Hematopoietic multipotent progenitor cell treated with erythropoietin and hydrocortisone succinate and interleukin-3 and kit ligand, for 17 days (in vitro differentiated cells): ENCODE measurements around the gene POTEM.
A peak's percentile ranks its signal among the peaks of the same experiment; 100 is the strongest.
"Not testable (repeated sequence)": the region's sequence is repeated elsewhere in the genome, so short reads cannot be mapped to it uniquely, and the experiment has no call there.

ENCODE experiments used
- DNase-seq: peaks from one replicate; pipeline ENCODE4 v3.0.0-alpha.2; 2015; ENCODE audit warnings: low spot score

POTEM gene

DNA sequence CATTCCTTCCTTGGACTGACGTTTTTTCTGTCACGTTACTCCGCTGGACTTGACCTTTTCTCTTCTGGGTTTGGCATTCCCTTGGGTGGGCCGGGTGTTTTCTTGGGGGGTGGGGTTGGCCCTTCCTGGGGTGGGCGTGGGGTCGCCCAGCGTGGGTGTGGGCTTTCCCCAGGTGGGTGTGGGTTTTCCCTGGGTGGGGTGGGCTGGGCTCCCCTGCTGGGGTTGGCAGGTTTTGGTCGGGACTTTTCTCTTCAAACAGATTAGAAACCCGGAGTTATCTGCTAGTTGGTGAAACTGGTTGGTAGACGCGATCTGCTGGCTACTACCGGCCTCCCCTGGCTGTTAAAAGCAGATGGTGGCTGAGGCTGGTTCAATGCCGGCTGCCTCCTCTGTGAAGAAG is at the start of gene POTEM:
Gene POTEM, plus strand, starts transcription at position 301 of the 400 bp plus-strand sequence. Its CDS starts 52 bp downstream, at position 353.
- not testable (repeated sequence) for DNase-seq

DNA sequence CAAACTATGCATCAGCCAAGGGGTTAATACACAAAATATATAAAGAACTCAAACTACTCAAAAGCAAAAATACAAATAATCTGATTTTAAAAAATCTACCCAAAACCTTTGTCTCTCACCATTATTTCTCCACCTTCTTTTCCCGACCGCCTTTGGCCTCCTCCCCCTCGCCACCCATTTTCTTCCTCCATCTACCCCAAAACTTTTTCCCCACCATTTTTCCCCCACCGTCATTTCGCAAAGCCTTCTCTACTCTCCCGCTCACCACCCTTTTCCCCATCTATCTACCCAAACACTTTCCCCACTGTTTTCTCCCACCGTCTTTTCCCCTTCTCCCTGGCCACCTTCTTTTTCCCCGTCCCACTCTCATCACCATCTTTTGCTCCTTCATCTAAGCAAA is 48.9 kb upstream of the POTEM start:
- DNase-seq = not testable (repeated sequence)

DNA sequence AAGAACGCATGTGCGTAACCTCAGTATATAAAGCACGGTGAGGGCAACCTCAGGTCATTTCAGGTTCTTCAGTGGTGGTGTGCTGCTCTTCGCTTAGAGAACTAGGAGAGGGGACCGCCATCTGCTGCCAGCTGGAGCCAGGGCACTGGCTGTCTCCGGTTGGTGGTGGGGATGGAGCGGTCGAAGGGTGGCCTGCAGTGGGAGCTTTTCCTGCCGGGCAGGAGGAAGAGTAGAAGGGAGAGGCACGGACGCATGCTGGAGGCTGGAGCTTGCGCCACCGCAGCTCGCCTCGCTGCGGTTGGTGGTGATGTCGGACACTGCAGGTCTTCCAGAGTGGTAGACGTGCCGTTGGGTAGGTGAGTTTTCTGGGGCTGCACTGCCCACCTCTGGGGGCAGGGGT is 47.2 kb upstream of the POTEM start:
- DNase-seq = not testable (repeated sequence)

DNA sequence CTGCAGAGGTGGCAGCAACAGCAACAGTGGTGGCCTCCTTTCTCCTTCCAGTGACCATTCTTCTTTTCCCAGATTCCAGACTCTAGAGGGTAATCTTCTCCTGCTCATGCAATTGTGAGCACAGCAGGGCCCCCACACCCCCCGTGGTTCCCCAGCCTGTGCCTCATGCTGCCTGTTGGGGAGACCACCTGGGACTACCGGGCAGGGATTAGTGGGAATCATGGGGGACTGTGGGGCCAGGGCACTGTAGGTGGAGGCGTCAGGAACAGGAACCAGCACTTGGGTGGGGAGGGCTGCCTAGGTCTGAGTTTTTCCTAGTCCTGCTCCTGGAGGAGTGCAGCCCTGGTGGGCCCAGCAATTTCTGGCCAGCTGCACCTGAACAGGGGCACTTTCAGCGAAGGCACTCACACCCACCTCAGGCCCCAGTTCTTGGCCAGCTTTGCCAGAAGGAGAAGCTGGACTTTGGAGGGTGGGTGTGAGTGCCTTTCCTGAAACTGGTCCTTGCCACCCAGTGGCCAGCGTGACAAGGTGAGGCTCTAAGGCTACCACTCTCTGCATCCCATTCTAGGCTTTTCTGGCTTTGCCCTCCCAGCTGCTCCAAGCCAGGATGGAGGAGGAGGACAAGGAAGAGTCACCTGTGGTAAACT is 46.1 kb upstream of the POTEM start:
- not testable (repeated sequence) for DNase-seq

GRCh38 chr14:18936848-18937247 is 30.4 kb upstream of the POTEM start:
- not testable (repeated sequence) for DNase-seq

DNA sequence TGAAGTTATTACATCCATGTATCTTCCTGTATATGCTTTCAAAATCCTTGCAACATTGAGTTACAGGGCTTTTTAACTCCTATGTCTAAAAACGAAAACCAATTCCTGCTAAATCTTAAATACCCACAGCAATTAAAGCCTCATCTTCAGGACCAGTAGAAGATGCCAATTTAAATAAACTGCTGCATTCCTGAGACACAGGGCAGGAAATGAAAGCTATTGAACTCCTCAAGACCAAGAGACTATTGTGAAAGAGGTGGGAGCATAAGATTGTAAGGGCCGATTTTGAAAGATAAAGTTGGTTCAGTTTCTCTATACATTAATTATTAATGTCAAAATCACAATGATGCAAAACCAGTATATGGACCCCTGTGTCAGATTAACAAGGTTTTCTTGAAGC is 28.5 kb upstream of the POTEM start:
- DNase-seq = not testable (repeated sequence)

DNA sequence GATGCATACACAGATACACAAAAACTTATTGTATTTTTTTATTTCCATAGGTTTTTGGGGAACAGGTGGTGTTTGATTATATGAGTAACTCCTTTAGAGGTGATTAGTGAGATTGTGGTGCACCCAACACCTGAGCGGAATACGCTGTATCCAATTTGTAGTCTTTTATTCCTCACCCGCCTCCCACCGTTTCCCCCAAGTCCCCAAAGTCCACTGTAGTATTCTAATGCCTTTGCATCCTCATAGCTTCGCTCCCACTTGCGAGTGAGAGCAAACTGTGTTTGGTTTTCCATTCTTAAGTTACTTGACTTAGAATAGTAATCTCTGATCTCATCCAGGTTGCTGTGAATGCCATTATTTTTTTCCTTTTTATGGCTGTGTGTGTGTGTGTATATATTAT is 17.3 kb upstream of the POTEM start:
- DNase-seq = peak; percentile 1

- DNase-seq = peak; percentile 0
Observed at GRCh38 chr14:18953085-18953484, 14.1 kb upstream of the POTEM start.

DNA sequence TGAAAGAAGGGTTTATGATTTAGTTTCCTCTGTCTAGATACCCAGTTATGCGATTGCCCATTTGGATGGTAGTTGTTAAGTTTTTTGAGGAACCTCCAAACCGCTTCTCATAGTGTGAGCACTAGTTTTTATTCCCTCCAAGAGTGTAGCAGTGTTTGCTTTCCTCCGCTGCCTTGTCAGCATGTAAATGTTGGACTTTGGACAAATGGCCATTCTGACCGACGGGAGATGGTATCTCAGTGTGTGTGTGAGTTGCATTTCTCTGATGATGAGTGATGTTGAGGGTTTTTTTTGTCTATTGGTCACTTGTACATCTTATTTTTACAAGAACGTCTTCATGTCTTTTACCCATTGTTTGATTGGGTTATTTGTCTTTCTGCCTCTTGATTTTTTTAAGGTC is 11.4 kb upstream of the POTEM start:
- not testable (repeated sequence) for DNase-seq

DNA sequence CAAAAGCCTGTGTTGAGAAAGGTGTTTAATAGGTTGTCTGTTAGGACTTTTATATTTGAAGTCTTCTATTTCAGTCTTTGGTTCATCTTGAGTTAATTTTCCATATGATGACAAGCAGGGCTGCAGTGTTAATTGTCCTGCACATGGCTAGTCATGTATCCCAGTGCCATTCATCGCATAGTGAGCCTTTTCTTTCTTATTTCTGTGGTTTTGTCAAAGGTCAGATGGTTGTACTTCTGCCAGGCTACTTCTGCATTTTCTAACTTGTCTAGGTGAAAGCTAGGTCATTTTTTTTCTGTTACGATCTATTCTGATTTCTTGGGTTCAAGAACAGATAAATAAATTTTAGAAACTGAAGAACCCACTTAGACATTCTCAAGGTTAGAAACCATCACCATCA is 5.7 kb upstream of the POTEM start:
- DNase-seq = not testable (repeated sequence)

DNA sequence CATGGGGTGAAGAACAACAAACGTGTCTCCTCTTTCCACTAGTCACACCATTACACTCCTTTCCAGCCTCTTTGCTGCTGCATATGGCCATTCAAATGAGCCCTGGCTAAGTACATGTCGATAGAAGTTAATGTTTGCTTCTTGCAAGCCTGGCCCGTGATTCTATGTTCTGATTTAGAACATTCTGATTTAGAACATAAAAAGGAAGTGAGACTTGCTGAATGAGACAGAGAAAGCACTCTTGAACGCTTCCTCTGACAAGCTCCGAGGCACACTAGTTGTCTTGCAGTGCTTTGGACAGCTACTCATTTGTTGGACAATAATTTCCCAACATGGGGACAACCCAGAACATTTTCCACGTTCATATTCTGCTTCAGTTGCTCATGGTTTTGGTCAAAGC is 5.1 kb upstream of the POTEM start:
- not testable (repeated sequence) for DNase-seq

- not testable (repeated sequence) for DNase-seq
Observed at GRCh38 chr14:18963276-18963675, 4.0 kb upstream of the POTEM start.

DNA sequence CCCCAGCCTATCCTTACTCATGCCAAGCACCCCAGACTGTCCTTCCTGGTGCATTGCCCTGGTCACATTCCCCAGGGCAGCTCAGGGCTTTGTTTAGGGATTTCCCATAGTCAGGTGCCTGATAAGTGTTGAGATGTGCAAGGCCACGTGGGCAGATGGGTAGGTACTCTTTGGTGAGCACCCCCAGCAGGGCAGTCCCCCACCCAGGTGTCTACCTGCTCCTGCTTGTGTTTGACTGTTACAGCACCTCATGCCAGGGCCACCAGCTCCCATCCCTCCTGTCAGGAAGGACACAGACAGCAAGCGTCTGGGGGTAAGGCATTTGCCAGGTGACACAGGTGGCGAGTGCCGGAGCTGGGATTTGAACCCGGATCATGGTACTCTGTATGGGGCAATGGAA is 2.4 kb upstream of the POTEM start:
- DNase-seq = not testable (repeated sequence)

GRCh38 chr14:19002566-19002965 is 35.3 kb downstream of the POTEM start:
- not testable (repeated sequence) for DNase-seq

GRCh38 chr14:19006490-19006889 is 39.3 kb downstream of the POTEM start:
- not testable (repeated sequence) for DNase-seq

- DNase-seq = not testable (repeated sequence)
Observed at GRCh38 chr14:19007678-19008077, 40.4 kb downstream of the POTEM start.

GRCh38 chr14:19011029-19011428 is 43.8 kb downstream of the POTEM start:
- DNase-seq = not testable (repeated sequence)

- not testable (repeated sequence) for DNase-seq
Observed at GRCh38 chr14:19011703-19012102, 44.5 kb downstream of the POTEM start.

GRCh38 chr14:19015185-19015584 is 48.0 kb downstream of the POTEM start:
- not testable (repeated sequence) for DNase-seq

DNA sequence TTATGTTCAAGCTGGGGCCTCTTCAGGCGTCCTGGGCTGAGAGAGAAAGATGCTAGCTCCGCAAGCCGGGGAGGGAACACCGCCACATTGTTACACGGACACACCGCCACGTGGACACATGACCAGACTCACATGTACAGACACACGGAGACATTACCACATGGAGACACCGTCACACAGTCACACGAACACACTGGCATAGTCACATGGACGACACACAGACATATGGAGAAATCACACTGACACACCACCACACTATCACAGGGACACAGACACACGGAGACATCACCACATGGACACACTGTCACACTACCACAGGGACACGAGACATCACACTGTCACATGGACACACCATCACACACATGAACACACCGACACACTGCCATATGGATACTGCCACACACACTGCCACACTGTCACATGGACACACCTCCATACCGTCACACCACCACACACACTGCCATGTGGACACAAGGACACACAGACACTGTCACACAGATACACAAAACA is 57.9 kb downstream of the POTEM start:
- DNase-seq = not testable (repeated sequence)

GRCh38 chr14:19026649-19027351 is 59.6 kb downstream of the POTEM start:
- not testable (repeated sequence) for DNase-seq

DNA sequence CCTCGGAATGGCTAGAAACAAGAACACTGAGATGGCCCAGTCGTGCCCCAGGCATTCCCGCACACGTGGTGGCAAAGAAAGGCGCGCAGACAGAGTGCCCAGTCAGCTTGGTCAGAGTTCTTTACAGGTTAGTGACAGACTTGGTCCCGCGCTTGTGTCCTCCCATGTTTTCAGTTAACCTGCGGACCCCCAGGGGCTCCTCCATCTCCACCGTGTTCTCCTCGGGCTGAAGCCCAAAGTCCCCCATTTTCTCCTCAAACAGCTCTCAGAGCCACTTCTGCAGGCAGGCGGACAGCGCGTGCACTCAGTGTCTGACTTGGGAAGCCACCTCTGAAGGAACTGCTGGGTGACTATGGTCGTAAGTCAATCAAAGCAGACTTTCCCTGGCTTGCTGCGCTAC is 60.7 kb downstream of the POTEM start:
- not testable (repeated sequence) for DNase-seq

DNA sequence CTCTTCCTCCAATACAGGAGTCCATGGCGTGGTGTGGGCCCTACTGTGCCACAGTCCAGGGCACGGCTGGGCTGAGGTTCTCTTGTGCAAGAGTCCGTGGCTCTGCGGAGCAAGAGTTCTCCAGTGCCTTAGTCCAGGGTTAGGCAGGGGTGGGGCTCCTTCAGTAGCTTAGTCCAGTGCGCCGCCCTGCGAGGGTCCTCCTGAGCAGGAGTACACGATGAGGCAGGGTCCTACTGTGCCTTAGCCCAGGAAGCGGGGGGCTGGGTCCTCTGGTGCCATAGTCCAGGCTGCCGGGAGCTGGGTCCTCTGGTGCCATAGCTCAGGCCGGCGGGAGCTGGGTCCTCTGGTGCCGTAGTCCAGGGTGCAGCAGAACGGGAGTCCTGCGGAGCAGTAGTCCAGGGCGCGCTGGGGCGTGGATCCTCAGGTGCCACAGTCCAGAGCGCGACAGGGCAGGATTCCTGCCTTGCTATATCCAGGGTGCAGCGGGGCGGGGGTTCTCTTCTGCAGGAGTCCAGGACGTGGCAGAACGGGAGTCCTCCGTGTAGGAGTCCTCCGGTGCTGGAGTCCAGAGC is 69.7 kb downstream of the POTEM start:
- DNase-seq = not testable (repeated sequence)
